HG02884 (cell line): ENCODE measurements around the gene MLST8.
"Not testable (repeated sequence)": the region's sequence is repeated elsewhere in the genome, so short reads cannot be mapped to it uniquely, and the experiment has no call there.

Experiments used
- ATAC-seq: cut with Tn5 transposase; IDR thresholded peaks from one replicate; pipeline ENCODE4 v1.9.1; 2021; ENCODE audit warnings: mild to moderate bottlenecking, moderate library complexity; ENCODE audit not compliant: unreplicated experiment

Gene MLST8

GRCh38 chr16:2243031-2243528, 37.8 kb downstream of the MLST8 start:
- no peak for ATAC-seq

DNA sequence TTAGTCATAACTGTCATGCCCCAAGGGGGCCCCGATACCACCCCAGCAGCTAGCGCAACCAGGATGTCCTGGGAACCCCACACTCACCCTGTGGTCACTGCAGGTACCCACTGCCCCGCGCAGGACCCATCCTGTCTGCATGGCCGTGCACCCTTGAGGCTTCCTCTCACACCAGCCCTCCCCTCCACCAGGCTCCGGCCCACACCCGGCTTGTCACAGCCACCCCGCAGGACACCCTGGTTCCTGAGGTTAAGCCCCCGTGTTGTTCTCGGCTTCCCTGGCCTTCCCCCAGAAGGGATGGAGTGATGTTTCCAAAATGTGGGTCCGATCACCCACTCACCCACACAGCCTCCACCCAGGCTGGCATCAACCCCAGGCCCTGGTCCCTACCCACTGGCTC, 38.5 kb downstream of the MLST8 start:
- no peak for ATAC-seq

DNA sequence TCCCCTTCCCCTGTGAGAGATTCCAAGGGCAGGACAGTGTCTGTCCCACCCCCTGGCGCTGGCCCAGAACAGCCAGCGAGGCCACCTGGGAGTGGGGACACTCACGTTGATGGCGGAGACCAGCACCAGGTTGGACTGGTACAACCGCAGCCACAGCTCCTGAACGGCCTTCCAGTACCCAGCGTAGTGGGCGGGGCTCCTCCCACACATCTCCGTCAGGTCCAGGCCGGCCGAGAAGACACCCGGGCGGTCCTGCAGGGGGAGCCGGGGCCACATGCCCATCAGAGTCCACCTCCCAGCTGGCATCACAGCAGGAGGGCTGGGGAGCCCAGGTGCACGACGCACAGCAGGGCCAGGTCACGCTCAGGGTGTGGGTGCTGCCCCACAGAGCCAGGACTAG, 39.0 kb downstream of the MLST8 start:
- ATAC-seq, result no peak

GRCh38 chr16:2244926-2245795, 39.9 kb downstream of the MLST8 start:
- no peak for ATAC-seq

GRCh38 chr16:2246301-2246885, 41.1 kb downstream of the MLST8 start:
- no peak for ATAC-seq

DNA sequence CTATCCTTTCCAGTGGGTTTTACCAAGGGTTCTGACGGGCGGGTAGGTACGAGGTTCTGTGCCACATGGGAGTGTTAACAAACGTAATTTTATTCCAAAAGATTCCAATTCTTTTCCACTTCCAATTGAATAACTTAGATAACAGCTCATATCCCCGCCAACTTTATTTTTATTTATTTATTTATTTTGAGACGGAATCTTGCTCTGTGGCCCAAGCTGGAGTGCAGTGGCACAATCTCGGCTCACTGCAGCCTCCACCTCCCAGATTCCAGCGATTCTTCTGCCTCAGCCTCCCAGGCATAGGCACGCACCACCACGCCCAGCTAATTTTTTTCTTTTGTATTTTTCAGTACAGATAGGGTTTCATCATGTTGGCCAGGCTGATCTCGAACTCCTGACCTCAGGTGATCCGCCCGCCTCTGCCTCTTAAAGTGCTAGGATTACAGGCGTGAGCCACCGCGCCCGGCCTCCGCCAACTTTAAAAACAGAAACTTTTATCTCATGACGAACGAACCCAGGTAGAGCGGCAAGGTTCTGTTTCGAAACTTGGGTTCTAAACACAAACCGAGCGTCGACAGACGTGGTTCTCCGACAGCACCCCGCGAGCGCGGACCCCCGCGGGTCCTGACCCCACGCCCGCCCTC, 45.5 kb downstream of the MLST8 start:
- ATAC-seq, result no peak

- peak; percentile 75 for ATAC-seq
Observed at GRCh38 chr16:2251296-2252111, 46.2 kb downstream of the MLST8 start, which contains the start of gene ECI1. Gene ECI1 (minus strand): TSS chr16:2251587. CDS start chr16:2251566, 21 bp downstream.

- ATAC-seq, result no peak
Observed at GRCh38 chr16:2252806-2253148, 47.5 kb downstream of the MLST8 start.

DNA sequence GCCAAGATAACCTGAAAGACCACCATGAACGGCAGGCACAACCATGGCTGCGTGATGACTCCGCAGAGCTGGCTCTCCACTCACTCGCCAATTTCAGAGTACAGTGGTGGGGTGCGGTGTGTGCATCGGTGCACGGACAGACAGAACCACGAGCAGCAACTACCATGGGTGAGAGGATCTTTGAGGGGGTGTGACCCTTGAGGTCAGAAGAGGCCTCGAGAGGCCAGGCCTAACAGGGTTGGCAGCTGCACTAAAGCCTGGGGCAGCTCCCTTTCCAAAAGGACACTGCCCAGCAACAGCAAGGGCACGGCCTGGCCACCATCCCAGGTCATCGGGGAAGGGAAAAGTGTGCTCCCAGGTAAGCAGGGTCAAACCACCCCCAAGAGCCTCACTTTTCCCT, 48.0 kb downstream of the MLST8 start:
- no peak for ATAC-seq

GRCh38 chr16:2256531-2257140, 51.4 kb downstream of the MLST8 start:
- no peak for ATAC-seq

DNA sequence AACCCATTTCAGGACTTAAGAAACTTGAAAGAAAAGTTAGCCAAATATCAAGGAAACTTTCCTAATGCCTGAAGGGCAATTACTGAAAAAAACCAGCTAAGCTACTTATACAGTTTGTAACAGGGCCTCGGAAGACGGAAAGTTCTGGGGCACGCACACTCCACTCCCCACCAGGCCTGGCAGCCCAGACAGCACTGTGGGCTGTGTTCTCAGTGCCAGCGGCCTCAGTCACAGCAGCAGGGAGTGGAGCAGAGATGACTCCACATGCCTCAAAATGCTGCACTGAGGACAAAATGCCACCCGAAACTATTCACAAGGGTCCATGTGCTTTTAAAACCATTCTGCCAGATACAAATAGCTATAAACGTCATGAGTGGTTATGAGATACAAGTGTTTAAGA, 52.5 kb downstream of the MLST8 start:
- ATAC-seq, result no peak

DNA sequence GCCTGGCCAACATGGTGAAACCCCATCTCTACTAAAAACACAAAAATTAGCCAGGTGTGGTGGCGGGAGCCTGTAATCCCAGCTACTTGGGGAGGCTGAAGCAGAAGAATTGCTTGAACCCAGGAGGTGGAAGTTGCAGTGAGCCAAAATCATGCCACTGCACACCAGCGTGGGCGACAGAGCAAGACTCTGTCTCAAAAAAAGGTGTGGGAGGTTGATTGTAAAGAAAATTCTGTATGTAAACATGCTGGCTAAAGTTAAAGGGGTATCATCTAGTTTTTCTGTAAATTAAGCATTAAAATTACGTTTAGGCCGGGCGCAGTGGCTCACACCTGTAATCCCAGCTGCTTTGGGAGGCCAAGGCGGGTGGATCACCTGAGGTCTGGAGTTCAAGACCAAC, 53.3 kb downstream of the MLST8 start:
- not testable (repeated sequence) for ATAC-seq
